Peyer's patch (tissue), 4 donors: Measurements from ENCODE around the gene HACD1.

Experiments used
- POLR2A ChIP-seq, 2 donors: fragments of 450-650 bp; IDR thresholded peaks; one replicate each; pipeline ENCODE4 v1.5.1; 2017; ENCODE audit warnings: antibody characterized with exemption in 2 of 2, mild to moderate bottlenecking in 2 of 2, moderate library complexity in 2 of 2
- TF ChIP-seq, protein P1 (sequence below), 6 experiments: fragments of 450-650 bp in 4 of 6; fragments of 200-600 bp in 2 of 6; sonication (generic) in 1 of 6; IDR thresholded peaks; one replicate each; pipeline ENCODE4 v1.5.1; 2017 to 2019; ENCODE audit warnings: antibody characterized with exemption in 6 of 6, mild to moderate bottlenecking in 3 of 6, moderate library complexity in 1 of 6

DNA sequence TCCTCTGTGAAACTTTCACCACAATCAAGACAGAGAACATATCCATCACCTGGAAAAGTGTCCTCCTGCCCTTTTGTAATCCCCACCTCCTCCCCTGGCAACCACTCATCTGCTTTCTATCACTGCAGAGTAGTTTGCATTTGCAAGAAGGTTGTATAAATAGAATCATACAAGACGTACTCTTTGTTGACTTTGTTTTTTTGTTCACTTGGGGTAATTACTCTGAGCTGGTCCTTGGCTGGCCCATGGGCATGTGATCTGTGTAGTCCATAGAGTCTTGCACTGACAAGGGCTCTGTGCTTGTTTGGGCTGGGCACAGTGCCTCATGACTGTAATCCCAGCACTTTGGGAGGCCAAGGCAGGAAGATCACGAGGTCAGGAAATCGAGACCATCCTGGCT lies 7.8 kb upstream of the HACD1 start:
- TF ChIP-seq, protein P1, sequence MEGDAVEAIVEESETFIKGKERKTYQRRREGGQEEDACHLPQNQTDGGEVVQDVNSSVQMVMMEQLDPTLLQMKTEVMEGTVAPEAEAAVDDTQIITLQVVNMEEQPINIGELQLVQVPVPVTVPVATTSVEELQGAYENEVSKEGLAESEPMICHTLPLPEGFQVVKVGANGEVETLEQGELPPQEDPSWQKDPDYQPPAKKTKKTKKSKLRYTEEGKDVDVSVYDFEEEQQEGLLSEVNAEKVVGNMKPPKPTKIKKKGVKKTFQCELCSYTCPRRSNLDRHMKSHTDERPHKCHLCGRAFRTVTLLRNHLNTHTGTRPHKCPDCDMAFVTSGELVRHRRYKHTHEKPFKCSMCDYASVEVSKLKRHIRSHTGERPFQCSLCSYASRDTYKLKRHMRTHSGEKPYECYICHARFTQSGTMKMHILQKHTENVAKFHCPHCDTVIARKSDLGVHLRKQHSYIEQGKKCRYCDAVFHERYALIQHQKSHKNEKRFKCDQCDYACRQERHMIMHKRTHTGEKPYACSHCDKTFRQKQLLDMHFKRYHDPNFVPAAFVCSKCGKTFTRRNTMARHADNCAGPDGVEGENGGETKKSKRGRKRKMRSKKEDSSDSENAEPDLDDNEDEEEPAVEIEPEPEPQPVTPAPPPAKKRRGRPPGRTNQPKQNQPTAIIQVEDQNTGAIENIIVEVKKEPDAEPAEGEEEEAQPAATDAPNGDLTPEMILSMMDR (IDR thresholded peaks at IDR 0.05): no peak
- no peak for TF ChIP-seq POLR2A (IDR thresholded peaks at IDR 0.05)
